Epithelial cell of esophagus (primary cell): ENCODE measurements around the gene PELI1.

Experiments
- DNase-seq: peaks from one replicate; pipeline ENCODE4 v3.0.0; 2010; ENCODE audit warnings: low read depth
- H3K4me3 ChIP-seq: 2 replicates; pipeline ENCODE4 v1.5.1; 2011; ENCODE audit warnings: mild to moderate bottlenecking, low read length, control low read depth
- TF ChIP-seq, protein P1 (sequence below): IDR thresholded peaks from 2 replicates; pipeline ENCODE4 v1.5.1; 2011; ENCODE audit warnings: low read depth, mild to moderate bottlenecking, low read length, control low read depth, inconsistent platforms; ENCODE audit not compliant: insufficient read depth; ENCODE audit errors: missing control alignments

The PELI1 gene

DNA sequence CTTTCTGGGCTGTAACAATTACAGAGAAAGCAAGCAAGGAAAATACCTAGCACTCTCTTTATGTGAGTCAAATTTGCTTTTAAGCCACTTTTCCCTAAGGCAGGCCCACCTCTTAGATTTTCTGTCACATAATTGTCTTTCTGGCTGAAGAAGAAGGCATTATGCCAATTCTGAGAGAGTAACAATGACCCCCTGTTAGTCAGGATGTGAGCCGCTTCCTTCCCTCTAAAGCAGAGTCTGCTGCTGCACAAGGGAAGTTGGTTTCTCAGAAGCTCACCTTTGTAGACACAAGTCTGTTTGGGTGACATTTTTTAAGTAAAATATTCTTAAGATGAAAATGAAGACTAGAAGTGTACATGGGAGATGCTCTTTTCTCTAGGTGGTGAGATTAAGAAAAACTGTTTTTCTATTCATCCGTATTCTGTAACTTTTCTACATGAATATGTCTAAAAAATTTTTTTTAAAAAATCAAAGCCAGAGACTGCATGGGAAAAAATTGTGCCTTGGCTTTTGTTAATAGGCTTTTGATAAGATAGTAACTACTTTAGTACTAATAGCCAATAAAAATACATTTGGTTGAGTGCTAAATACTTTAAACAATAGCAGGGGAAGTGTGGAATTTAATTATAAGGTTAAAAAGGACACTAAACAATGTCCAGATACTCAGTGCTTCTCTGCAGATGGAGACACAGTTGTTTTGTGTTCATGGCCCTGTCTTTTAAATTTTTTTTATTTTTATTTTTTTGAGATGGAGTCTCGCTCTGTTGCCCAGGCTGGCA lies 91.6 kb downstream of the PELI1 start:
- TF ChIP-seq, protein P1, sequence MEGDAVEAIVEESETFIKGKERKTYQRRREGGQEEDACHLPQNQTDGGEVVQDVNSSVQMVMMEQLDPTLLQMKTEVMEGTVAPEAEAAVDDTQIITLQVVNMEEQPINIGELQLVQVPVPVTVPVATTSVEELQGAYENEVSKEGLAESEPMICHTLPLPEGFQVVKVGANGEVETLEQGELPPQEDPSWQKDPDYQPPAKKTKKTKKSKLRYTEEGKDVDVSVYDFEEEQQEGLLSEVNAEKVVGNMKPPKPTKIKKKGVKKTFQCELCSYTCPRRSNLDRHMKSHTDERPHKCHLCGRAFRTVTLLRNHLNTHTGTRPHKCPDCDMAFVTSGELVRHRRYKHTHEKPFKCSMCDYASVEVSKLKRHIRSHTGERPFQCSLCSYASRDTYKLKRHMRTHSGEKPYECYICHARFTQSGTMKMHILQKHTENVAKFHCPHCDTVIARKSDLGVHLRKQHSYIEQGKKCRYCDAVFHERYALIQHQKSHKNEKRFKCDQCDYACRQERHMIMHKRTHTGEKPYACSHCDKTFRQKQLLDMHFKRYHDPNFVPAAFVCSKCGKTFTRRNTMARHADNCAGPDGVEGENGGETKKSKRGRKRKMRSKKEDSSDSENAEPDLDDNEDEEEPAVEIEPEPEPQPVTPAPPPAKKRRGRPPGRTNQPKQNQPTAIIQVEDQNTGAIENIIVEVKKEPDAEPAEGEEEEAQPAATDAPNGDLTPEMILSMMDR: no peak
- DNase-seq: peak; percentile 16

DNA sequence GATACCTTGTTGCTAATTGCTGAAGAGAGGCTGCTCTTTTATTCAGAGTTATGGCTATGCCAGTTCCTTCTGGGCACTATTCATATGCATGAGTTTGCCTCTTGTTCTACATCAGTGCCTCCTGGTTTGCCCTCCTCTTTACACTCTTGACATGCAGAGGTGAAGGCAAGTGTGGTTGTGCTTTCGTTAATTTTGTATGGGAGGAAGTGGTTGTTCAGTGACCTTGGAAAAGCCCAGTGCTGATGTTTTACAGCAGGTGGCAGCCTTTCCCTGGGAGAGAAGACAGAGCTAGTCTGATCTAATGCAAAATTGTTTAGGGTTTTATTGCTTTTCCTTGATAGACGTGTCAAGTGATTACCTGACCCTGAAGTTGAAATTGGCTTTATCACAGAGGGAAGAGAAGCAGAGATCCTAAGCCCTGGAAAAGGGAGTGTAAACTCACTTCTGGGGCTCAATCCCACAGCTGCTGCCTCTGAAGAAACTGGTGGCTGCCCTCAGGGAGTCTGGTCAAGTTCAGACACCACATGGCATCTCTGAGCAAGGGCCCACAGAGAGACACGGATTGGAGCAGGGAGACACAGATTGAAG lies 94.5 kb downstream of the PELI1 start:
- TF ChIP-seq, protein P1: peak; percentile 94
- DNase-seq: peak; percentile 78
- no peak overlapping the region for H3K4me3 ChIP-seq

More for the DNA sequence above, 91.6 kb downstream of the PELI1 start:
- no peak overlapping the region for H3K4me3 ChIP-seq

DNA sequence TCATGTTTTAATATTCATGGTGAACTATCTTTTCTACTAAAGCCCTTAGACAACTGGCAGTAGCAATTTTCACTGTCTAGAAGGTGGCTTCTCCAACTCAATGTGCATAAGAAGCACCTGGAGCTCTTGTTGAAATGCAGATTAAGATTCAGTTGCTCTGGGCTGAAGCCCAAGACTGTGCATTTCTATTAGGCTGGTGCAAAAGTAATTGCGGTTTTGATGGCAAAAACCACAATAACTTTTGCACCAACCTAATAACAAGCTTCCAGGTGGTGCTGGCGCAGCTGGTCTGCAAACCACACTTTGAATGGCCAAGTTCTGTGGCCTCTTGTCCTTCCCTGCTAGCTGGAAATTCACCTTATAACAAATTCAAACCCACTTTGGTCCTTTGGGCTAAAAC lies 98.3 kb downstream of the PELI1 start:
- no peak overlapping the region for H3K4me3 ChIP-seq
- no peak for DNase-seq
- TF ChIP-seq, protein P1: no peak
